Panc1 (cell line): ENCODE results near the gene KRTAP10-7. TPM values are rescaled to one million over a fixed set of nuclear protein-coding genes. Genes with fewer than 3 reads are reported as not detected.

Experiments used
- ATAC-seq: fragments of 200-7000 bp; cut with Tn5 transposase; 2 replicates; pipeline ENCODE4 v1.9.1; 2020; ENCODE audit warnings: mild to moderate bottlenecking, moderate library complexity
- BruUV-seq: library from RNA; stranded (reverse); fragments of 400-500 nt; replicated peaks from 2 replicates; lab custom pipeline; 2021; lab: Mats Ljungman, UMichigan
- CTCF ChIA-PET: fragments of 300-600 bp; sonication (Branson Sonifier 250); formaldehyde crosslinking; loops from one replicate; lab custom pipeline; 2022; ENCODE audit warnings: antibody characterized with exemption; lab: Charles Lee
- POLR2A ChIA-PET: fragments of 300-600 bp; sonication (Branson Sonifier 250); formaldehyde crosslinking; loops from one replicate; lab custom pipeline; 2022; ENCODE audit warnings: antibody characterized with exemption; lab: Charles Lee
- DNase-seq: peaks from one replicate; pipeline ENCODE4 v3.0.0-alpha.2; 2010; ENCODE audit warnings: low read depth, low spot score
- H3K27ac ChIP-seq: 2 replicates; pipeline ENCODE4 v1.5.1; 2011; ENCODE audit warnings: mild to moderate bottlenecking, low read length, inconsistent platforms
- H3K27me3 ChIP-seq: fragments of 200-500 bp; sonication (Bioruptor generic); 2 replicates; pipeline ENCODE4 v1.6.0; 2014; ENCODE audit warnings: low read length, inconsistent platforms; ENCODE audit not compliant: control insufficient read depth, insufficient read depth
- H3K36me3 ChIP-seq: fragments of 200-500 bp; sonication (Bioruptor generic); 2 replicates; pipeline ENCODE4 v1.5.1; 2014; ENCODE audit warnings: inconsistent platforms, mild to moderate bottlenecking, low read length, moderate library complexity; ENCODE audit not compliant: control insufficient read depth, insufficient read depth
- H3K4me1 ChIP-seq: 2 replicates; pipeline ENCODE4 v1.5.1; 2011; ENCODE audit warnings: inconsistent platforms, mild to moderate bottlenecking, low read length, moderate library complexity; ENCODE audit not compliant: control insufficient read depth, insufficient read depth
- H3K4me3 ChIP-seq, 2 experiments: 2 replicates each; pipeline ENCODE4 v1.5.1; 2011 to 2012; ENCODE audit warnings: low read depth in 2 of 2, low read length in 2 of 2, mild to moderate bottlenecking in 2 of 2, inconsistent platforms in 1 of 2, moderate library complexity in 1 of 2
- H3K9me3 ChIP-seq: fragments of 200-500 bp; sonication (Bioruptor generic); 2 replicates; pipeline ENCODE4 v1.5.1; 2014; ENCODE audit warnings: low read depth, mild to moderate bottlenecking, inconsistent platforms, low read length, moderate library complexity; ENCODE audit not compliant: control insufficient read depth, insufficient read depth
- CTCF ChIP-seq: fragments of 450-650 bp; IDR thresholded peaks from 2 replicates; pipeline ENCODE4 v1.5.1; 2017; ENCODE audit warnings: mild to moderate bottlenecking
- POLR2AphosphoS5 ChIP-seq: IDR thresholded peaks from 2 replicates; pipeline ENCODE4 v1.6.1; 2012; ENCODE audit warnings: mild to moderate bottlenecking, low read depth, low read length, moderate library complexity
- SIN3A ChIP-seq: IDR thresholded peaks from 2 replicates; pipeline ENCODE4 v1.6.1; 2012; ENCODE audit warnings: low read depth, mild to moderate bottlenecking, low read length, moderate library complexity, borderline replicate concordance; ENCODE audit not compliant: insufficient read depth
- TCF7L2 ChIP-seq: IDR thresholded peaks from 2 replicates; pipeline ENCODE4 v1.6.1; 2011; ENCODE audit warnings: mild to moderate bottlenecking, low read depth, low read length, inconsistent platforms
- in situ Hi-C: cut with HindIII; loops from 2 replicates; pipeline ENCODE4 v1.10.0; 2016; ENCODE audit warnings: low sequenced_read_pairs, low pct_unique_long_range_greater_than_20kb
- intact Hi-C: fragments of 100-400 bp; cut with micrococcal nuclease; formaldehyde crosslinking; loops from one replicate; pipeline ENCODE4 v1.10.0; 2022; ENCODE audit not compliant: unreplicated experiment
- total RNA-seq: library from RNA; stranded (reverse); gene quantifications from one replicate; pipeline ENCODE4 v1.2.1, GENCODE V29; 2021; ENCODE audit not compliant: unreplicated experiment
- TF ChIP-seq, protein P1 (sequence below), 2 experiments: IDR thresholded peaks; 2 replicates each; pipeline ENCODE4 v1.6.1; 2011 to 2012; ENCODE audit warnings: low read depth in 2 of 2, control low read depth in 1 of 2, low read length in 1 of 2, mild to moderate bottlenecking in 1 of 2, moderate library complexity in 1 of 2; ENCODE audit not compliant: insufficient read depth in 1 of 2

The KRTAP10-7 gene
- total RNA-seq, 1 experiment from 2014 or later, result not detected

DNA sequence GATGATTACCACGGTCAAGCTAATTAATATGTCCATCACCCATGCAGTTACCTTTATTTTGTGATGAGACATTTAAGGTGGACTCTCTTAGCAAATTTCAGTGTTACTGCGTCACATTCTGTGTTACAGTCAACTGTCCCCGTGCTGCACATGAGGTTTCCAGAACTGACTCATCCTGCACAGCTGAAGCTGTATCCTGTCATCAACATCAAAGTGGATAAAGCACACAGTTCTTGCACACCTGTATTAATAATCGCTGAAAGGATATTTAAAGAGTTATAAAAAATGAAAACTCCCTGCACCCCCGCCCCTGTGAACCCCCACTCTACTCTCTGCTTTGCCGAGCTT, 16.6 kb upstream of the KRTAP10-7 start:
- Histone ChIP-seq H3K36me3 (no peaks in the 10 kb centered on the region), H3K9me3 (0 out of 2 replicates have a peak, but pooled peaks cover 7% of the 10 kb centered on the region), H3K27me3 (peaks cover 4% of the 10 kb centered on the region), H3K4me1 (peaks cover 4% of the 10 kb centered on the region; the same call in 1 of the 2 replicates), H3K27ac (no peak overlapping the region), H3K4me3 (no peak overlapping the region)
- BruUV-seq, result no TSS peak
- intact Hi-C loops, result no loop called here
- CTCF ChIA-PET, result no interaction called here
- POLR2A ChIA-PET, result no interaction called here
- ATAC-seq (no peak), DNase-seq (no peak)
- TF ChIP-seq CTCF (no peak), TCF7L2 (no peak), SIN3A (no peak), POLR2AphosphoS5 (no peak)
- TF ChIP-seq, protein P1, sequence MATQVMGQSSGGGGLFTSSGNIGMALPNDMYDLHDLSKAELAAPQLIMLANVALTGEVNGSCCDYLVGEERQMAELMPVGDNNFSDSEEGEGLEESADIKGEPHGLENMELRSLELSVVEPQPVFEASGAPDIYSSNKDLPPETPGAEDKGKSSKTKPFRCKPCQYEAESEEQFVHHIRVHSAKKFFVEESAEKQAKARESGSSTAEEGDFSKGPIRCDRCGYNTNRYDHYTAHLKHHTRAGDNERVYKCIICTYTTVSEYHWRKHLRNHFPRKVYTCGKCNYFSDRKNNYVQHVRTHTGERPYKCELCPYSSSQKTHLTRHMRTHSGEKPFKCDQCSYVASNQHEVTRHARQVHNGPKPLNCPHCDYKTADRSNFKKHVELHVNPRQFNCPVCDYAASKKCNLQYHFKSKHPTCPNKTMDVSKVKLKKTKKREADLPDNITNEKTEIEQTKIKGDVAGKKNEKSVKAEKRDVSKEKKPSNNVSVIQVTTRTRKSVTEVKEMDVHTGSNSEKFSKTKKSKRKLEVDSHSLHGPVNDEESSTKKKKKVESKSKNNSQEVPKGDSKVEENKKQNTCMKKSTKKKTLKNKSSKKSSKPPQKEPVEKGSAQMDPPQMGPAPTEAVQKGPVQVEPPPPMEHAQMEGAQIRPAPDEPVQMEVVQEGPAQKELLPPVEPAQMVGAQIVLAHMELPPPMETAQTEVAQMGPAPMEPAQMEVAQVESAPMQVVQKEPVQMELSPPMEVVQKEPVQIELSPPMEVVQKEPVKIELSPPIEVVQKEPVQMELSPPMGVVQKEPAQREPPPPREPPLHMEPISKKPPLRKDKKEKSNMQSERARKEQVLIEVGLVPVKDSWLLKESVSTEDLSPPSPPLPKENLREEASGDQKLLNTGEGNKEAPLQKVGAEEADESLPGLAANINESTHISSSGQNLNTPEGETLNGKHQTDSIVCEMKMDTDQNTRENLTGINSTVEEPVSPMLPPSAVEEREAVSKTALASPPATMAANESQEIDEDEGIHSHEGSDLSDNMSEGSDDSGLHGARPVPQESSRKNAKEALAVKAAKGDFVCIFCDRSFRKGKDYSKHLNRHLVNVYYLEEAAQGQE (IDR thresholded peaks at IDR 0.05; ENCODE audit: insufficient read depth in 1 of 2, low read depth in 2 of 2, low read length in 1 of 2), result no peak
- in situ Hi-C loops, result no loop called here

- H3K27ac ChIP-seq, result no peak overlapping the region
- H3K27me3 ChIP-seq, result peaks cover 4% of the 10 kb centered on the region
- ATAC-seq (no peak), DNase-seq (no peak)
- H3K4me1 ChIP-seq, result peaks cover 4% of the 10 kb centered on the region; the same call in 1 of the 2 replicates
- POLR2A ChIA-PET, result no interaction called here
- CTCF ChIA-PET, result no interaction called here
- 0 out of 2 replicates have a peak, but pooled peaks cover 7% of the 10 kb centered on the region for H3K9me3 ChIP-seq
- intact Hi-C loops, result no loop called here
- H3K36me3 ChIP-seq, result no peaks in the 10 kb centered on the region
- BruUV-seq, result no TSS peak
- no peak for TF ChIP-seq CTCF
- TF ChIP-seq POLR2AphosphoS5, result no peak
- no peak for TF ChIP-seq TCF7L2
- TF ChIP-seq, protein P1 (IDR thresholded peaks at IDR 0.05; ENCODE audit: insufficient read depth in 1 of 2, low read depth in 2 of 2, low read length in 1 of 2), result no peak
- TF ChIP-seq SIN3A, result no peak
- no peak overlapping the region for H3K4me3 ChIP-seq
- in situ Hi-C loops, result no loop called here
Observed at GRCh38 chr21:44585892-44586291, 14.5 kb upstream of the KRTAP10-7 start.
